ENCODE data around the gene ACO1. TPM values are rescaled to one million over a fixed set of nuclear protein-coding genes. Genes with fewer than 3 reads are reported as not detected.
"Not testable (repeated sequence)": the region's sequence is repeated elsewhere in the genome, so short reads cannot be mapped to it uniquely, and the experiment has no call there.

Gene ACO1
- polyA plus RNA-seq (2014; cell fraction: cytosol; rRNA removed) = 17.6 and 19.6 TPM in 2 replicates
- 7.2 and 7.8 TPM in 2 replicates for polyA plus RNA-seq (2014; cell fraction: nucleus; rRNA removed)

DNA sequence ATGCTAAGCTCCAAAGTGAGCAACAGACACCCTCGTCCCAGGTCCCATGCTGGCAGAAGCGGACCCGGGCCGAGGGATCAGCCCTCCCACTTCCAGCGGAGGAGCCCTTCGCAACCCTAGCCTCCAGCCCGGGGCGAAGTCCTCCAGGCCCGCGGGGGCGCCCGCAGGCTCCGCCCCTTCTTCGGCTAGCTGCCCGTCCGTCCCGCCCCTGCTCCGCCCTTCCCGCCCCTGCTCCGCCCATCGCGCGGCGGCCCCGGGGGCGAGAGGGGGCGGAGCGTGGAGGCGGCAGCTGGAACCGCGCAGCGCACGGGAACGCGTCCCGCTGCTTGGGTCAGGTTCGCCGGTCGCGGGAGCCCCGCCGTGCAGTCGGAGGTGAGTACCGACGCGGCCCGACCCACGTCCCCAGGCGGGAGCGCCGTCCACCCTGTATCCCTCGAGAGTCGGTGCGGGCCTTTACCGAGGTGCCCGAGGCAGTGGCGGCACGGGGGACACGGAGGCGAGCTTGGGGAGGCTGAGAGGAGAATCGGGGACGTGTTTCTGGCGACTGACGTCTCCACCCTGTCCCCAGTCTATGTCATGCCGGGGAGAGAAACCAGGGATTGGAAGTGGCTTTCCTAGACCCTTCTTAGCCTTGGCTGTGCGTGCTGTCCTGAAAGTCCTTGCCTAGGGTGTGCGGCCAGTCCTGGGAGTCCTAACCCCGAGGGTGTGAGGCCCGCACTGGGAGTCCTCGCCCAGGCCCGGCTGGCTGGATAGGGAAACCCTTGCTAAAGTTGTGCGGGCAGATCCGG is at the start of gene ACO1:
Gene ACO1, plus strand, starts transcription at position 280 of the 788 bp plus-strand sequence. CDS start 20,864 bp downstream, outside the sequence.
- peak; percentile 79 for DNase-seq (ENCODE audit: low spot score)

DNA sequence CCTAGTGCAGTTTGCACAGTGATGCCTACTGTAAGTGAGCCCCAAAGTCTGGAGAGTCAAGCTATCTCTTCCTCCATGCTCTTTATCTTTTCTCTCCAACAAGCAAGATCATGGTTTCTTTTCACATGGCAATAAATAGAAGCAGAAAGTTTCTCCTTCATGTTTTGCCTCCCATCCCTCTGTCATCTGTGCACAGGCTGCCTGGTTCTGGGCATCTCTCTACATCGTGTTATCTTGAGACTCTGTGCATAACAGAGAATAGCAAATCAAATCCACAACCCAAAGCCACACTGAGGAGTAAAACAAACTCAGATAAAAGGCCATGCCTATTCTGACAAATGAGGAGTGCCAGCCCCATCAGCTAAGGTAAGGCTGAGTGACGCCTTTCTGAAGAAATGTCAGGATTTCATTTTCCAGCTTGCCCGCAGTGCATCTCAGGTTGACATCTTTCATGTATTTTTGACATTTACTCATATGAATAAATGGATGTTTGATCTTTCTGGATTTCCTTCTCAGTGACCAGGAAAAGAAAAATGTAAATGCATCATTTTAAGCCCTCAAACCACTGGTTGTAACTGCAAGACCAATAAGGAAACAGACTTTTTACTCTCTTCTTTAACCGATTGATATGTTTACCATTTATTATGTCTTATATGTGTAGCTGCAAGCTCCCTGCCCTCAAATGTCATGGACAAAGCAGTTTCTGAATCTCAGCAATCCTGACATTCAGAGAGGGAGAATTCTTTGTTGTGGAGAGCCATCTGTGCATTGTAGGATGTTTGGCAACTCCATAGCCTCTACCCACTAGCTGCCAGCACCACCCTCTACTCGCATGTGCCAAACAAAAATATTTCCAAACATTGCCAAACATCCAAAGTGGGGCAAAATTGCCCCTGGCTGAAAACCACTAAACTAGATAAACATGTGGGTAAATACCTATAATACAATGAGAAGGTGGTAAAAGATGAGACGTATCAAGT is 49.2 kb upstream of the ACO1 start:
- DNase-seq (ENCODE audit: low spot score) = no peak

DNA sequence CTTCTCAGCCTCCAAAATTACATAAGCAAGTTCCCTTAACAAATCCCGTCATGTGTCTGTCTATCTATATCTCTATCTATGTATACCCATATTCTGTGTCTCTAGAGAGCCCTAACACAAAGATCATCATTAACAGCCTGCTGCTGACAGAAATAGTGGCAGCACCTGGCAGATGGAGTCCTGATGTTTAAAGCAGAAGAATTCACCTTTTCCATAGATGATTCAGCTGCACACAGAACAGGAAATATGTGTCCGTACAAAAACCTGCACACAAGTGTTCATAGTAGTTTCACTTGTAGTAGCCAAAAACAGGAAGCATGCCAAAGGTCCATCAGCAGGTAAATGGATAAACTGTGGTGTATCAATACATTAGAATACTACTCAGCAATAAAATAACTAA is 45.0 kb upstream of the ACO1 start:
- DNase-seq (ENCODE audit: low spot score) = no peak

DNA sequence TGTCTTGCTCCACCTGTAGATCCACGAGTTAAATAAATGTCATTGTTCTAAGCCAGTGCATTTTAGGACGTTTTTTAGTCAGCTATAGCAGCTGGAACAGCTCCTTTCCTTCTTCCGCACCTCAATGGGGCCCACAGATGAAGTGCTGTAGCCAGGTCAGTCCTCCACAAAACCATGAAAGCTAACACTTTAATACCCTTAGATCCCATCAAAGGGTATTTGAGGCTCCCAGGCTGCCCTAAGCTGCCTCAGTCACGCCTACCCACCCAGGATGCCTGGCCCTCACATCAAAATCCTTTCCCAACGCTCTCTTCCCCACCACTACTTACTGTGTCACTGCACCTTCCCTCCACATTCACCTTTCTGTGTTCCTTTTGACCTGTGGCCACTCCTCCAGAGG is 44.1 kb upstream of the ACO1 start:
- DNase-seq (ENCODE audit: low spot score) = no peak

GRCh38 chr9:32344551-32345182 is 39.8 kb upstream of the ACO1 start:
- DNase-seq (ENCODE audit: low spot score) = no peak

DNA sequence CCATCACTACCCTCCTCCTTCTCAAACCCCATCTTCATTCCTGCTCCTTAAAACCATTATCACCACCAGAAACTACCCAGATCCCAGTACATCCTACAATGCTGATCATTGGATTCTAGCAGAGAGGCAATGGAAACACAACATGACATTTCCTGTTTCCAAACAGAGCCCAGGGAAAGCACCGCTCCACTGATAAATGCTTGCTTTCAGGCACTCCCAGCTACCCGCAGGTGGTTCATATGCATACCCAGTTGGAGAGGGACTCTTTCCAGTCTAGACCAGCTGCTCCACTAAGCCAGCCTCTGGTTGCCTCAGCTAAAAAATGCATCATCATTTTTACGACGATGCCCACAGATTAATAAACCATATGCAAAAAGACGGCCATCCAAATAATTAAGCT is 39.2 kb upstream of the ACO1 start:
- no peak for DNase-seq (ENCODE audit: low spot score)

DNA sequence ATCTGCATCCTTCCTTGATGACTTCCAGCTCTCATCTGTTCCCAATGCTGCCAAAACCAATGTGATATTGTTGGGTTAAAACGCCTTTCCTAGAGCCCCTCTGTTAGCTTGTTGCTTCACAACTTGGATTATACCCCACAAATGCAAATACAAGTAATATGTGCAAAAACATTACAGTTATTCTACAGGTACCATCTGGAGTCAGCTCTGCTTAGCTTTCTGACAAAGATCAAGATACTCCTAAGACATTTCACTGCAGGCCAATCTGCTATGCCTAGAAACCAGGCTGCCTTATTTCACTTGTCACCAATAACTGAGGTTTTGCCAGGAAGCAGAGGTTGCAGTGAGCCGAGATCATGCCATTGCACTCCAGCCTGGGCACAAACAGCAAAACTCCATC is 36.9 kb upstream of the ACO1 start:
- no peak for DNase-seq (ENCODE audit: low spot score)

DNA sequence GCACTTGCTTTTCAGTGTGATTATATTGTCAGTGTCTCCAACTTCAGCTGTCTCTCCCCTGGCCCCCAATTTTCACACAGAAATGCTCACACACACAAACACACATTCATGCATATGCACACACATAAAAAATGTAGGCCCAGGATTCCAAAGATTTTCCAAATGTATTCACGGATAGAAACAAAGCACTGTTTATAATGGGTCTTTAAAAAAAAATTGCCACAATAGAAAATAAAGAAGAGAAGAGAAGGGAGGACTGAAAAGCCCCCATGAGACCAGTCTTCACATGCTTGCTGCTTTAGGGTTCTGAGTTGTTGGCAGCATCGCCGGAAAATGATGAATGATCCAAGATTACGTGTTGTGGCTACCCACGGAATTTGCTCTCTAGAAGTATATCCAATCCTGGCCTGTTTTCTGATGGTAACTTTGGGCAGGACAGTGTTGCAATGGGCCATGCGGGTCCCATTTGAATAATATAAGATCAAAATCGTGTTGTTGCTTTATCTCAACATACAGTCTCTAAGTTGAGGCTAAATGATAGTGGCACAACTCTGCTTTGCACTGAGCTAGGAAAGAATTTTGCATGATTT is 36.2 kb upstream of the ACO1 start:
- no peak for DNase-seq (ENCODE audit: low spot score)

DNA sequence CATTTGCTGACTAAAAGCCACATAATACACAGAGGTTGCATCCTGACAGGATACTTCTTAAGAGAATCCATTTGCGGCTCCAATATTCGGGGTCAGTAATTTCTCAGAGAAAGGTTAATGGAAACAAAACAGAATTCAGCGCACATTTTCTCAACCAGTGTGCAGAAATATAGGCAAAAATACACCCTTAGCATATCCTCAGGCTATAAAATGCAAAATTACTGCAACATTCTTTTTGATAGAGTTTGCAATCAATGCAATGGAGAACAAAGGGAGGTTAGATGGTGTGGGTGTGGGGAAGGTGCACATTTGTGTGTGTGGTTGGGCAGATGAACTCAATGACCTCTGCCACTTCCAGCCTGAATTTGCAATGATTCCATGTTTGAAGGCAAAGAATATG is 35.4 kb upstream of the ACO1 start:
- DNase-seq (ENCODE audit: low spot score) = no peak

DNA sequence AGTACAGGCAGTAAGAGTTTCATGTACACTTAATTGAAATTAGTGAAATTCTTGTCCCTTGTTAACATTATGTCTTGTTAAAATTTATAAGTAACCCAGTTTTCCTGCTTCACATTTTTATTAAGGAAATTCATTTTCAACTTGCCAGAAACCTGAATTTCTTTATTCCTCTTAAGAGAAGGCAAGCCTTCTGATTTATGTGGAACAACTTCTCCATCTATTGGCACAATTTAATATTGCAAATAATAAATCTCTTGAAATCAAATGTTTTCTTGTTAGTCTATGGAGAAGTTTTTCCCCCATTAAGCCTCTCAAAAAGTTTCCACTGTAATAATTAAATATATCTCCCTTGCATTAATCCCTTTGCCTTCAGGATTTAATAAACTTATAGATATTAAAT is 33.8 kb upstream of the ACO1 start:
- DNase-seq (ENCODE audit: low spot score) = peak; percentile 18

DNA sequence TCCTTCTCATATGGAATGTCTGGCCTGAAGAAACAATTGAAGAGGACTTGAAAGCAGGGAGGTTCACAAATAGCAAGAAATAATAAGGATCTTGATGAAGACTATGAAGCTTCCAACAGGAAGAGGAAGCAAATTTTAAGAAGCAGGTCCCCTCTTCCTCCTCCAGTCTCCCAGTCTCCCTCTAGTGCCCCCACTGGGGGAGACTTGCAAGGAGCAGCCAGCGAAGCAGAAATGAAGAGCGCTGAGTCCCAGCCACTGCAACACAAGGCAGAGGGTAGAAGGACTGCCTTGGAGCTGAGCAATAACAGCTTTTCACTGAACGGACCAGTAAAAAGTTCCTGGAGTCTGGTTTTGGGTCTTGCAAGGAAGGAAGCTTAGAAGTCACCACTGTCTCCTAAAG is 32.6 kb upstream of the ACO1 start:
- peak; percentile 16 for DNase-seq (ENCODE audit: low spot score)

DNA sequence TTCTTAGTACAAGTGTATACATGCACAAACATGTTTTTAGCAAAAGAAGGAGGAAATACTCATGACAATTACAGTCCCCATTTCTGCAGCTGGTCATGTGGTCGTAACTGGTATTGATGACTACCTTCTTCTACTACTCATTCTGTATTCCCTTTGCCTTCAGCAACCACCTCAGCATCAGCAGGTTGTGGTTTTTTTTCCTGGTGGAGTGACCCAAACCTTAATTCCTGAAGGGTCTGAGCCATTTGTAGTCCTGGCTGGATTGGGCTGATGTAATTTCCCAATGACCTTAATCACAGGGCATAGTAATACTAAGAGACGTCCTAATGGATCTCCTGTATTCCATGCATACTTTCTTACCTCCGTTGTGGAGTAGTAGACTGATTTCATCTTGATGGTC is 31.0 kb upstream of the ACO1 start:
- not testable (repeated sequence) for DNase-seq (ENCODE audit: low spot score)

- DNase-seq (ENCODE audit: low spot score) = no peak
Measured at GRCh38 chr9:32359452-32359851, 25.0 kb upstream of the ACO1 start.

DNA sequence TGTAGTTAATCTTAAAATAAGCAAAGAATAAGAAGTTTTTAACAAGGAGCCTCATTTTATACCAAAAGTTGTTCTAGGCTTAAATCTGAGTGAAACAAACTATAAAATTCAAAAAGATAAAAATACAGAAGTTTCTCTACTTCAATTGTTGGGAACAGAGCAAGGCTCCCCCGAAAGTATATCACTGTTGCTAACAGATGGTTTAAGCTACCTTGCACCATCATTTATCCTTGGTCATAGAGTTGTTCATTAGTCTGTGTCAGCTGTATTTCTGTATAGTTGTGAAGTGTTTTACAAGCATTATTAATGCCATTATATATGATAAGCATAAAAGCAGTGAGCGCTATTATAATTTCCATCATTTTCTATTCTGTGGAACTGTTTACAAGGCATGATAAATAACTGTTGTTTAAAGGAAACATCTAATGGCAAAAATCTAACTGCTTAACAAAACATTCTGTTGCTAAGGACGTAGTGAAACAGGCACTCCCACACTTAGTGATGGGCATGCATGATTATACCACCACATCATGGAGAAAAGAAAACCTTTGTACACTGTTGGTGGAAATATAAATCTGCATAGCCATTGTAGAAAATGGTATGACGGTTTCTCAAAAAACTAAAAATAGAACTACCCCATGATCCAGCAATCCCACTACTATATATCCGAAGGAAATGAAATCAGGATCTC is 23.3 kb upstream of the ACO1 start:
- DNase-seq (ENCODE audit: low spot score) = no peak

- no peak for DNase-seq (ENCODE audit: low spot score)
Measured at GRCh38 chr9:32371279-32371678, 13.2 kb upstream of the ACO1 start.

DNA sequence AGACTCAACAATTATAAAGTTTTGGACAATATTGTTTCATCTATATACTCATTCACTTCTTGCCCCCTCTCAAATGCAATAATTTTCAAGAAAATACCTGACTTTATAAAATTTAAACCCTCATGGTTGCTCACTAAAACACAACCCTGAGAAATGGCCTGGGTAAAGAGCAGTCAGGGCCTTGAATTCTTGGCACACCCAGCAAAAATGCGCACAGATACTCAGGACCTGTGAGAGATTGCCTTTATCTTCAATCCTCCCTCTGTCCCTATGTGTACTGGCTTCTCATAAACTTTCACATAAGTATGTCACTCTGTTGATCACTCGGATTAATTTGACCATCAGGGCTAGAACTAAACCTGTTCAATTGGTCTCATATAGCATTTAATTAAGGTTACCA is 12.8 kb upstream of the ACO1 start:
- no peak for DNase-seq (ENCODE audit: low spot score)

GRCh38 chr9:32376285-32376684 is 8.2 kb upstream of the ACO1 start:
- DNase-seq (ENCODE audit: low spot score) = no peak

GRCh38 chr9:32378496-32378895 is 5.9 kb upstream of the ACO1 start:
- DNase-seq (ENCODE audit: low spot score) = peak; percentile 70

DNA sequence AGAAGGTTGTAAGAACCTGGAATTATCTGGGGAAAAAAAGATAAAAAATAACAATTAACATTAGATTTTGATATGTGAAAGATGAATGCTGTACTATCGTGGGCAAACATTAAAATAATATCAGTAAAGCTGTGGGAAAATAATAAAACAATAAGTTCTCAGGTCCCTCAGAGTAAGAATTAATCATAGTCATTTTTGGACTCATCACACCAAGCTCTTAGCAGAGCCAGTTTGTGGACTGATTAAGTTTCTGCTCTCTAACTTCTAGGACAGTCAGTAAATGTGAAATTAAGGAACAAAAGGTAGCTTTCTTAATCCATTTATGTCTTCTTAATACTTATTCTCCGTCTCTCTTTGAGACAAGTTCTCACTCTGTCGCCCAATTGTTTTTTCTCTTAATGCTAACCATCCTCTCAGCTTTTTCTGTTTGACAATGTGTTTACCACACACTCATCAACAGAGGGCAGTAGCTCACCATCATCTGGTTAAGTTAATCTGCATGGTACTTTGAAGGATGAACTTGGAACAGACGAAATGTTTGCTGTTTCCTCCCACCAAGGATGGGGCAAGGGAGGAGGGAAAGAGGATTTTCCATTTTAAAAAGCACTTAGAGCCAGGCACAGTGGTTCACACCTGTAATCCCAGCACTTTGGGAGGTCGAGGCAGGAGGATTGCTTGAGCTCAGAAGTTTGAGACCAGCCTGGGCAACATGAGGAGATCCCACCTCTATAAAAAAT is 5.3 kb upstream of the ACO1 start:
- peak; percentile 71 for DNase-seq (ENCODE audit: low spot score)

DNA sequence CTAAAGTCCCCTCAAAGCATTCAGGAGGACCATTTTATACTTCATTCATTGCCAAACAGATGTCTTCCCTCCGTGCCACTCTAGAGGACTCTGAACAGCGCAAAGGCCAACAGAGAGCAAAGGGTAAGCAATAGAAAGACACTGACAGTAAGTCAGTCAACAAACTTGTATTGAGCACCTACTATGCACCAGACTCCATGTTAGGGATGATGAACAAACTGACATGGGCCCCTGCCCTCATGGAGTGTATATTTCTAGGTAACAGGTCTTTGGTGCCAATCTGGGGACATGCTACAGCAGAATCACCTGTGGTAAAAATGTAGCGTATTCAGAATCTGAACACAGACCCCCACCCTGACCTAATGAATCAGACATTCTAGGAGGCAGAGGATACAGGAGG is 3.5 kb upstream of the ACO1 start:
- no peak for DNase-seq (ENCODE audit: low spot score)
